Measurements from ENCODE around the gene PRELP.

The PRELP gene

DNA sequence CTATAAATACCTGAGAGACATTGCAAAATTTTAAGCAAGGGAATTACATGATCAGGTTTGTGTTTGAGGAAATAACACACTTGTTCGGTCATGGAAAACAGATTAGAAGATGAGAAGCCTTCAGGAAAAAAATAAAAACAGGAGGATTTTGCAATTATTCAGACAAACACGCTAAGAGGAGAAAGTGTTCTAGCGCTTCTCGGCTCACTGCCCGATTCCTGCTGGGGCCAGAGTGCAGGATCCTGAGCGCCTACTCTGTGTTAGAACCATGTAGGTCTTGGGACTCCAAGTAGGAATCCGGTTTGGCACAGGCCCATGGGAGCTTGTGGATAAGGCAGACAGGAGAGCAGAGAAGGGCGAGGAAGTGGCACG, 8.1 kb upstream of the PRELP start:
- DNase-seq (ENCODE audit: insufficient read length, low spot score) (no peak), FAIRE-seq (no peak)

DNA sequence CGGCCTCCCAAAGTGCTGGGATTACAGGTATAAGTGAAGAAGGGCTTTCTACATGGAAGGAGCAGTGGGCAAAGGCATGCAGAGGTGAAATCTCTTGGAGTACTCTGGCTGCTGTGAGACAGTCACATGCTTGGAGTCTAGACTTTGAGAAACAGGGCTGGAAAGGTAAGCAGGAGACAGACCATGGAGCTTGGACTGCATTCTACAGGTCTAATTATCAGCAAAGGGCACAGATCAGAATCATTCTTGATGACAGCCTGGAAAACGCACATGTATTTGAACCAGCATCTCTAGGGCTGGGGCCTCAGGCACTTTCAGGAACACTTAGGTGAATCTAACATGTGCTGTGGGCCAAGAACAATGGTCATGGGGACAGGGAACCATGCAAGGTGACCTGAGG, 7.3 kb upstream of the PRELP start:
- no peak for DNase-seq (ENCODE audit: insufficient read length, low spot score)
- FAIRE-seq, result no peak
- TF ChIP-seq CTCF (IDR thresholded peaks at IDR 0.05; ENCODE audit: insufficient read depth, missing control alignments), result no peak

More for the DNA sequence above, 8.1 kb upstream of the PRELP start:
- TF ChIP-seq CTCF (IDR thresholded peaks at IDR 0.05; ENCODE audit: insufficient read depth, missing control alignments), result no peak

DNA sequence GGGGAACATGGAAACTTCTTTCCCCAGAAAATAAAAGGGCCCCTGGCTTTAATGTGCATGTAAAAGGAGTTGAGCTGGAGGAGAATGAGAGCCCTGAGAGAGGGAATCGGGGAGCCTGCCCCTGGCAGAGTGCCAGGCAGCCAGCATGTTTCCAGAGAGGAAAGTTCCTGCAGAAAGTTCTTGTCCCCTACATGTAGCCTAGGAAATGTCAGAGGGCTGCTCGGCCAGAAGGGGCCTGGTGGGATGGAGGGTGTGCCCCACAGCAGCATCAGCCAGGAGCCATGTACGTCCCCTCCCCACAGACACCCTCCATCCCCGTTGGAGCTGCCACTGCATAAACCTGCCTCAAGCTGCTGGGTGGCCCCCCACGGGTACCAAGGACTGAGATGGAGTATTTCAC, 5.4 kb upstream of the PRELP start:
- DNase-seq (ENCODE audit: insufficient read length, low spot score) (no peak), FAIRE-seq (no peak)
- no peak for TF ChIP-seq CTCF (IDR thresholded peaks at IDR 0.05; ENCODE audit: insufficient read depth, missing control alignments)

DNA sequence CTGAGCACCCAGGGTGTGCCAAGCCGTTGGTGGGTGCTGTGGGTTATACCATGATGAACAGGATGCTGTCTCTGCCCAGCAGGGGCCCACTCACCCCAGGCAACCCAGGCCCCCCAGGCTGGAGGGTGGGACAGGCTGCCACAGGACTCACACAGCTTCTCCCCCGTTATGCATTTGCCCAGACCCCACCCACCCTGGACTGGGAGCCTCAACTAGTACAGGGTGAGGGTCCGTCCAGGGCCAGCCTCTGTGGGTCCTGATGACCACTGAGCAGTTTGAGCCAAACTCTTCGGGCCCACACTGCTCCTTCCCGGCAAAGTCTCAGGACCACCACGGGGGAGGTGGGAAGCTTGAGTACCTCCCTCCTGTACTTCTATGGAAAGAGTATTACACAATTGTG, 3.8 kb upstream of the PRELP start:
- FAIRE-seq, result no peak

GRCh38 chr1:203473281-203473680, 2.3 kb upstream of the PRELP start:
- DNase-seq (ENCODE audit: insufficient read length, low spot score) (no peak), FAIRE-seq (no peak)
- no peak for TF ChIP-seq CTCF (IDR thresholded peaks at IDR 0.05; ENCODE audit: insufficient read depth, missing control alignments)

More for the DNA sequence above, 3.8 kb upstream of the PRELP start:
- no peak for DNase-seq (ENCODE audit: insufficient read length, low spot score)
- no peak for TF ChIP-seq CTCF (IDR thresholded peaks at IDR 0.05; ENCODE audit: insufficient read depth, missing control alignments)

GRCh38 chr1:203473781-203474305, 1.8 kb upstream of the PRELP start:
- no peak for DNase-seq (ENCODE audit: insufficient read length, low spot score)
- no peak for TF ChIP-seq CTCF (IDR thresholded peaks at IDR 0.05; ENCODE audit: insufficient read depth, missing control alignments)
- no peak for FAIRE-seq

- DNase-seq (ENCODE audit: insufficient read length, low spot score) (no peak), FAIRE-seq (no peak)
- TF ChIP-seq CTCF (IDR thresholded peaks at IDR 0.05; ENCODE audit: insufficient read depth, missing control alignments), result no peak
Observed at GRCh38 chr1:203476216-203476814, 709 bp downstream of the PRELP start.

Data from D721Med (cell line).